Activated naive CD4-positive, alpha-beta T cell treated with anti-CD3 and anti-CD28 coated beads, Interleukin-2, amount 10 ng/mL, durations not matched to agents 7 days and 5 days (primary cell): ENCODE results near the gene HTR4.

ENCODE experiments used
- CTCF ChIA-PET: fragments of 350-600 bp; sonication (Branson Sonifier 250); formaldehyde crosslinking; loops from one replicate; lab custom pipeline; 2021; ENCODE audit warnings: antibody characterized with exemption; lab: Charles Lee
- DNase-seq: peaks from one replicate; pipeline ENCODE4 v3.0.0-alpha.2; 2020
- H3K27ac Mint-ChIP-seq: one replicate; pipeline ENCODE4 v1.8.0; 2021; ENCODE audit warnings: mild to moderate bottlenecking, moderate library complexity, mixed read lengths
- H3K27me3 Mint-ChIP-seq: one replicate; pipeline ENCODE4 v1.8.0; 2021; ENCODE audit warnings: mild to moderate bottlenecking, mixed read lengths
- H3K36me3 Mint-ChIP-seq: one replicate; pipeline ENCODE4 v1.8.0; 2021; ENCODE audit warnings: mixed read lengths
- H3K4me1 Mint-ChIP-seq: one replicate; pipeline ENCODE4 v1.8.0; 2021; ENCODE audit warnings: mixed read lengths
- H3K4me3 Mint-ChIP-seq: one replicate; pipeline ENCODE4 v1.8.0; 2021; ENCODE audit warnings: mild to moderate bottlenecking, moderate library complexity, mixed read lengths
- H3K9me3 Mint-ChIP-seq: one replicate; pipeline ENCODE4 v1.8.0; 2021; ENCODE audit warnings: mixed read lengths

HTR4 gene

GRCh38 chr5:148639081-148639480 is 15.2 kb downstream of the HTR4 start:
- H3K27ac Mint-ChIP-seq, result no peak overlapping the region
- no peaks in the 10 kb centered on the region for H3K27me3 Mint-ChIP-seq
- H3K4me1 Mint-ChIP-seq, result no peaks in the 10 kb centered on the region
- no peaks in the 10 kb centered on the region for H3K36me3 Mint-ChIP-seq
- CTCF ChIA-PET, result no interaction called here
- DNase-seq, result no peak
- no peaks in the 10 kb centered on the region for H3K9me3 Mint-ChIP-seq
- H3K4me3 Mint-ChIP-seq, result no peak overlapping the region

GRCh38 chr5:148636353-148636752 is 18.0 kb downstream of the HTR4 start:
- Mint-ChIP-seq H3K9me3 (no peaks in the 10 kb centered on the region), H3K4me1 (peaks cover 2% of the 10 kb centered on the region), H3K36me3 (no peaks in the 10 kb centered on the region), H3K27ac (no peak overlapping the region), H3K4me3 (no peak overlapping the region), H3K27me3 (peaks cover 10% of the 10 kb centered on the region)
- no peak for DNase-seq
- CTCF ChIA-PET, result no interaction called here

GRCh38 chr5:148635321-148636083 is 18.8 kb downstream of the HTR4 start:
- no peak for DNase-seq
- CTCF ChIA-PET, result no interaction called here
- H3K4me1 Mint-ChIP-seq, result peaks cover 2% of the 10 kb centered on the region
- peaks cover 10% of the 10 kb centered on the region for H3K27me3 Mint-ChIP-seq
- no peak overlapping the region for H3K27ac Mint-ChIP-seq
- H3K36me3 Mint-ChIP-seq, result no peaks in the 10 kb centered on the region
- H3K4me3 Mint-ChIP-seq, result no peak overlapping the region
- H3K9me3 Mint-ChIP-seq, result no peaks in the 10 kb centered on the region

- H3K9me3 Mint-ChIP-seq, result no peaks in the 10 kb centered on the region
- H3K27ac Mint-ChIP-seq, result no peak overlapping the region
- CTCF ChIA-PET, result no interaction called here
- H3K27me3 Mint-ChIP-seq, result peaks cover 10% of the 10 kb centered on the region
- H3K4me3 Mint-ChIP-seq, result no peak overlapping the region
- no peaks in the 10 kb centered on the region for H3K36me3 Mint-ChIP-seq
- no peak for DNase-seq
- H3K4me1 Mint-ChIP-seq, result peaks cover 2% of the 10 kb centered on the region
Measured at GRCh38 chr5:148633067-148633377, 21.3 kb downstream of the HTR4 start.

GRCh38 chr5:148632255-148633066 is 21.9 kb downstream of the HTR4 start:
- Mint-ChIP-seq H3K4me1 (peaks cover 2% of the 10 kb centered on the region), H3K36me3 (no peaks in the 10 kb centered on the region), H3K4me3 (no peak overlapping the region), H3K27ac (no peak overlapping the region), H3K27me3 (peaks cover 10% of the 10 kb centered on the region), H3K9me3 (no peaks in the 10 kb centered on the region)
- CTCF ChIA-PET, result no interaction called here
- DNase-seq, result no peak

GRCh38 chr5:148626986-148627385 is 27.3 kb downstream of the HTR4 start:
- Mint-ChIP-seq H3K27me3 (peaks cover 5% of the 10 kb centered on the region), H3K36me3 (no peaks in the 10 kb centered on the region), H3K4me1 (no peaks in the 10 kb centered on the region), H3K4me3 (no peak overlapping the region), H3K27ac (no peak overlapping the region), H3K9me3 (no peaks in the 10 kb centered on the region)
- no peak for DNase-seq
- CTCF ChIA-PET, result no interaction called here

- Mint-ChIP-seq H3K9me3 (no peaks in the 10 kb centered on the region), H3K4me3 (no peak overlapping the region), H3K27me3 (peaks cover 5% of the 10 kb centered on the region), H3K4me1 (peaks cover 2% of the 10 kb centered on the region), H3K36me3 (no peaks in the 10 kb centered on the region), H3K27ac (no peak overlapping the region)
- DNase-seq, result no peak
- CTCF ChIA-PET, result no interaction called here
Measured at GRCh38 chr5:148626081-148626613, 28.2 kb downstream of the HTR4 start.

- Mint-ChIP-seq H3K4me3 (no peak overlapping the region), H3K4me1 (peaks cover 9% of the 10 kb centered on the region), H3K27me3 (peaks cover 5% of the 10 kb centered on the region), H3K36me3 (no peaks in the 10 kb centered on the region), H3K27ac (no peak overlapping the region), H3K9me3 (no peaks in the 10 kb centered on the region)
- no peak for DNase-seq
- CTCF ChIA-PET, result no interaction called here
Measured at GRCh38 chr5:148625250-148625649, 29.1 kb downstream of the HTR4 start.

- H3K27ac Mint-ChIP-seq, result no peak overlapping the region
- peaks cover 7% of the 10 kb centered on the region for H3K27me3 Mint-ChIP-seq
- no peaks in the 10 kb centered on the region for H3K9me3 Mint-ChIP-seq
- DNase-seq, result no peak
- CTCF ChIA-PET, result no interaction called here
- H3K36me3 Mint-ChIP-seq, result no peaks in the 10 kb centered on the region
- H3K4me1 Mint-ChIP-seq, result peaks cover 16% of the 10 kb centered on the region
- no peak overlapping the region for H3K4me3 Mint-ChIP-seq
Measured at GRCh38 chr5:148623741-148624140, 30.6 kb downstream of the HTR4 start.

- Mint-ChIP-seq H3K4me1 (peaks cover 17% of the 10 kb centered on the region), H3K9me3 (no peaks in the 10 kb centered on the region), H3K27ac (no peak overlapping the region), H3K36me3 (no peaks in the 10 kb centered on the region), H3K4me3 (no peak overlapping the region), H3K27me3 (peaks cover 8% of the 10 kb centered on the region)
- DNase-seq, result no peak
- CTCF ChIA-PET, result no interaction called here
Measured at GRCh38 chr5:148623101-148623500, 31.2 kb downstream of the HTR4 start.

GRCh38 chr5:148620696-148621095 is 33.6 kb downstream of the HTR4 start:
- Mint-ChIP-seq H3K27me3 (peaks cover 8% of the 10 kb centered on the region), H3K4me3 (no peak overlapping the region)

GRCh38 chr5:148620091-148620490 is 34.2 kb downstream of the HTR4 start:
- H3K4me3 Mint-ChIP-seq, result no peak overlapping the region
- peaks cover 17% of the 10 kb centered on the region for H3K4me1 Mint-ChIP-seq
- H3K27ac Mint-ChIP-seq, result no peak overlapping the region
- CTCF ChIA-PET, result no interaction called here
- peaks cover 8% of the 10 kb centered on the region for H3K27me3 Mint-ChIP-seq
- no peaks in the 10 kb centered on the region for H3K36me3 Mint-ChIP-seq
- H3K9me3 Mint-ChIP-seq, result no peaks in the 10 kb centered on the region
- DNase-seq, result no peak

More at GRCh38 chr5:148620696-148621095, 33.6 kb downstream of the HTR4 start:
- Mint-ChIP-seq H3K4me1 (peaks cover 17% of the 10 kb centered on the region), H3K36me3 (no peaks in the 10 kb centered on the region), H3K9me3 (no peaks in the 10 kb centered on the region), H3K27ac (no peak overlapping the region)
- DNase-seq, result no peak
- CTCF ChIA-PET, result no interaction called here

GRCh38 chr5:148619484-148619883 is 34.8 kb downstream of the HTR4 start:
- no peak overlapping the region for H3K4me3 Mint-ChIP-seq
- no peaks in the 10 kb centered on the region for H3K36me3 Mint-ChIP-seq
- H3K4me1 Mint-ChIP-seq, result peaks cover 17% of the 10 kb centered on the region
- DNase-seq, result no peak
- no peak overlapping the region for H3K27ac Mint-ChIP-seq
- CTCF ChIA-PET, result no interaction called here
- H3K27me3 Mint-ChIP-seq, result peaks cover 8% of the 10 kb centered on the region
- H3K9me3 Mint-ChIP-seq, result no peaks in the 10 kb centered on the region

- H3K27me3 Mint-ChIP-seq, result peaks cover 3% of the 10 kb centered on the region
- H3K36me3 Mint-ChIP-seq, result no peaks in the 10 kb centered on the region
- H3K4me1 Mint-ChIP-seq, result peaks cover 11% of the 10 kb centered on the region
- no peaks in the 10 kb centered on the region for H3K9me3 Mint-ChIP-seq
- H3K27ac Mint-ChIP-seq, result no peak overlapping the region
- no peak for DNase-seq
- H3K4me3 Mint-ChIP-seq, result no peak overlapping the region
- CTCF ChIA-PET, result no interaction called here
Measured at GRCh38 chr5:148615644-148616275, 38.6 kb downstream of the HTR4 start.
